Esophagus mucosa (tissue), 1 donor: ENCODE data around the gene CEP290. TPM values are rescaled to one million over a fixed set of nuclear protein-coding genes. Genes with fewer than 3 reads are reported as not detected.
A peak's percentile ranks its signal among the peaks of the same experiment; 100 is the strongest.
"Not testable (repeated sequence)": the region's sequence is repeated elsewhere in the genome, so short reads cannot be mapped to it uniquely, and the experiment has no call there.

Experiments
- ATAC-seq: fragments of 200-7000 bp; cut with Tn5 transposase; one replicate; pipeline ENCODE4 v1.9.1; 2020
- total RNA-seq: library from RNA; stranded (reverse); gene quantifications from one replicate; pipeline ENCODE4 v1.2.4, GENCODE V29; 2023
- donor health status: DM: yes; HTN: yes; CAD: no.

CEP290 gene
- total RNA-seq, 1 donor from 2014 or later = 2.7 TPM

GRCh38 chr12:88052686-88053085 lies 89.2 kb downstream of the CEP290 start:
- ATAC-seq = peak; percentile 74

GRCh38 chr12:88044035-88044434 lies 97.9 kb downstream of the CEP290 start:
- ATAC-seq = no peak

- no peak for ATAC-seq
Measured at GRCh38 chr12:88037770-88038169, 104.1 kb downstream of the CEP290 start.

DNA sequence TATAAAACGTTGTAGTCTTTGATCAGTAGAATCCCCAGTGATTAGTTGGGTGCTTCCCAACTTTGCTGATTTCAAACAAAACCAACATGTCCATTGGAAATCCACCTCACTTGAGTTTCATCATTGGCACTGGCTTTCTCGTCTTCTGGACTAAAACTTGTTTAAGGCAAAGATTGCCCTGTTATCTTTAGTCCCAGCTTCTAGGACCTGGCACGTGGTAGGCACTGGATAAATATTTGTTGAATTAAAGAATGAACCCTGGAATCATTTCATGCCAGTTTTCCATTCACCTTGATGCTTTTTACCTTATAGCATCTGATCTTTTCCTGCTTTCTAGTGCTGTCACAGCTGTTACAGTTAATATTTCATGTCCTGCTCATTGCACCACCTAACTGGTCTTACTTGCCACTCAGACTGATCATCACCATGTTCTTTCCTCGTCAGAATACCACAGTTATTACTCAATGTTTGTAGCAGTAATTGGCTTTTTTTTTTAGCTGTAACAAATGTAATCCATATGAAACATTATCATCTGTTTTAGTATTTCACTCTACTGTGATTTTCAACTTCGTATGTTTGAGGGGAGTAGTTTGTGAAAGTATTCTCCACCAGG lies 105.4 kb downstream of the CEP290 start:
- peak; percentile 82 for ATAC-seq

- ATAC-seq = peak; percentile 95
Measured at GRCh38 chr12:88035907-88036289, 106.0 kb downstream of the CEP290 start.

GRCh38 chr12:88035271-88035906 lies 106.5 kb downstream of the CEP290 start:
- peak; percentile 95 for ATAC-seq

- not testable (repeated sequence) for ATAC-seq
Measured at GRCh38 chr12:88031161-88031560, 110.7 kb downstream of the CEP290 start.

DNA sequence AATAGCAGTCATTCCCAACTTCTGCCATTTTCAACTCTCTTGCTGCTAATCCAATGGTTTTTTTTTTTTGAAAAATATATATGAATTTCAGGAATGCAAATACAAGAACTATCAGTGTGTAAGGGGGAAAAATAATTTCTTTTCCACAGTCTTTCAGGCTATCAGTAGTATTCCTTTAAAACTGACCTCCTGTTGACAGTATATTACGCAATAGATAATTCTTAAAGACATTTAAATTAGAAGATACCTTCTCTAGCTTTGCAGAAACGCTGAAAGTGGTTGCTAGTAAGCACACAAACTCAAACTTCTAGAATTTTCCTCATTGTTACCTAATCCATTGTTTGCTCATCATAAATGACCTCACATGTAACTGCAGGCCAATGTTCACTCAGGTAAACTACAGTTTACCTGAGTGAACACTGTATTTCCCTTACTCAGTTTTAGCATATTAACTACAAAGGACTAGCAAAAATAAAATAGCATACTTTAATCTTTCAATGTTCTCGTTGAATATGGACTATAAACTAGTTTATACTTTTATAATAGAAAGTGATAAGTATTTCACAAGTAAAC lies 112.7 kb downstream of the CEP290 start, which contains the start of gene C12orf50:
C12orf50 (minus strand) TSS at position 309 of the 573 bp plus-strand sequence. CDS start 2,439 bp downstream, outside the sequence.
- no peak for ATAC-seq

DNA sequence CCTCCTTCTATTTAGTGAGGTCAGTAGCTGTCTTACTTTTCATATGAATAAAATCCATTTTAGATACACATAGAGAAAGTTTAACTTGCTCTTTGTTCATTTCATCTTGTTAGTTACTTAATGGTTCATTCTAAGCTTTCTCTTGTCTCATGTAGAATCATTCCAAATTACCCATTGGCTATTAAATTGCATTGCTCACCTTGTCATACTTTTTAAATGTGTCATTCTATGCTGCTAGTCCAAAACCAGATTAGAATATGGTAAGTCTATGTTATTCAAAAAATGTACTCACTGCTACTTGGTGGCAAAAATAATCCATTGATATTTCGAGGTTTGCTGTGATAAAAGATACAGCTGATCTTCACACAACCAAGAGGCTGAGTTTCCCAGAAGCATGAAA lies 115.7 kb downstream of the CEP290 start:
- no peak for ATAC-seq

DNA sequence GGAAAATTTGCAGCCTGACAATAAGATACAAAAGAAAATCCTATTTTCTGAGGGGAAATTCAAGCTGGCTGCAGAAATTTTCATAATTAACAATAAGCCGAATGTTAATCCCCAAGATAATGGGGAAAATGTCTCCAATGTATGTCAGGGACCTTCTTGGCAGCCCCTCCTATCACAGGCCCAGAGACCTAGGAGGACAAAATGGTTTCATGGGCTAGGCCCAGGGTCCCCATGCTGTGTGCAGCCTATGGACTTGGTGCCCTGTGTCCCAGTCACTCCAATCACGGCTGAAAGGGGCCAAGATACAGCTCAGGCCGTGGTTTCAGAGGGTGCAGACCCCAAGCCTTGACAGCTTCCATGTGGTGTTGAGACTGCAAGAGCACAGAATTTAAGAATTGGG lies 123.9 kb downstream of the CEP290 start:
- ATAC-seq = no peak

DNA sequence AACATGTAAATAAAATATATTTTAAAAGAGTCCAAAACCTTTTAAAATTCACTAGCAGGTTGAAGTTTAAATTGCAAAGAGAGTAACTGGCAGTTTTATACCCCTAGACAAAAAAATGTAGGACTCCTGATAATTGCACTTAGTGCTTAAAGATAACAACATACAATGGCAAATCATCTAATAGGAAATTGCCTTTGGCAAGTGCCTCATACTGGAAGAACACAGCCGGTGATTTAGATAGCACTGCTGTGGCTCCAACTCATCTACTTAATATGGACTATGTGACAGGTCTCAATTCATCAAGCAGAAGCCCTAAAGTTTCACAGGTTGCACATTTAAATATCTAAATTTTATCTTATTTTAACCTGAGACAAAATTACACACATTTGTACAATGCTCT lies 126.1 kb downstream of the CEP290 start:
- no peak for ATAC-seq

GRCh38 chr12:88011755-88012154 lies 130.1 kb downstream of the CEP290 start:
- no peak for ATAC-seq

GRCh38 chr12:88006351-88006750 lies 135.5 kb downstream of the CEP290 start:
- ATAC-seq = no peak

GRCh38 chr12:88001327-88001726 lies 140.6 kb downstream of the CEP290 start:
- ATAC-seq = no peak

Other genes starting within 250 kb of the CEP290 start
- gene C12orf50, start 112.7 kb downstream of the CEP290 start, total RNA-seq = not detected
- gene TMTC3, start 219 bp upstream of the CEP290 start, total RNA-seq = 26.7 TPM